ENCODE data around the gene GFI1. TPM values are rescaled to one million over a fixed set of nuclear protein-coding genes. Genes with fewer than 3 reads are reported as not detected.

GFI1 gene
- total and polyA plus RNA-seq, 2 of the 13 experiments (the other 11 are each of a cell fraction or from before 2014, with no cell fraction given) = 10.3 to 10.5 TPM

- TF ChIP-seq ZNF574 (CRISPR knock-in tag; IDR thresholded peaks at IDR 0.05) = peak; percentile 46; the same call in 1 of the 2 replicates
- TF ChIP-seq ZNF800 (CRISPR knock-in tag; IDR thresholded peaks at IDR 0.05) = no peak
- TF ChIP-seq NR2F1 (CRISPR knock-in tag; IDR thresholded peaks at IDR 0.05) = peak in 1 of 2 experiments; percentile 28; a peak in 2 of 4 replicates
- 0 out of 2 replicates have a peak, but pooled peaks have one; percentile 47 for TF ChIP-seq ZBTB37 (CRISPR knock-in tag; IDR thresholded peaks at IDR 0.05)
- no peak for TF ChIP-seq ZNF430 (CRISPR knock-in tag; IDR thresholded peaks at IDR 0.05)
- TF ChIP-seq ZNF24 (IDR thresholded peaks at IDR 0.05) = peak; percentile 93
- TF ChIP-seq ISL2 (CRISPR knock-in tag; IDR thresholded peaks at IDR 0.05) = peak; percentile 73
- no peak for TF ChIP-seq XRCC5 (optimal IDR thresholded peaks at IDR 0.05; ENCODE audit: low read length)
- TF ChIP-seq RFXANK (CRISPR knock-in tag; IDR thresholded peaks at IDR 0.05) = no peak
- no peak for TF ChIP-seq ZFP36 (IDR thresholded peaks at IDR 0.05; ENCODE audit: borderline replicate concordance, low read depth, low read length, partially characterized antibody)
- no peak for TF ChIP-seq ZNF749 (CRISPR knock-in tag; IDR thresholded peaks at IDR 0.05; ENCODE audit: borderline replicate concordance)
- TF ChIP-seq ZNF674 (CRISPR knock-in tag; IDR thresholded peaks at IDR 0.05; ENCODE audit: low read depth) = no peak
- no peak for TF ChIP-seq ZNF138 (CRISPR knock-in tag; IDR thresholded peaks at IDR 0.05; ENCODE audit: low read depth)
- no peak for TF ChIP-seq DNMT1 (CRISPR knock-in tag; IDR thresholded peaks at IDR 0.05)
- no peak for TF ChIP-seq NFAT5 (CRISPR knock-in tag; IDR thresholded peaks at IDR 0.05)
- TF ChIP-seq KDM5B (CRISPR knock-in tag; IDR thresholded peaks at IDR 0.05; ENCODE audit: borderline replicate concordance) = no peak
- TF ChIP-seq ATF7 (IDR thresholded peaks at IDR 0.05) = no peak
- TF ChIP-seq ATF7 (CRISPR knock-in tag; IDR thresholded peaks at IDR 0.05) = no peak
- peak; percentile 80 for TF ChIP-seq HDAC2 (CRISPR knock-in tag; IDR thresholded peaks at IDR 0.05)
Observed at GRCh38 chr1:92505015-92505692, 18.4 kb upstream of the GFI1 start (continued).

Data from HepG2 (cell line).